Measurements from ENCODE around the gene KCNG1. TPM values are rescaled to one million over a fixed set of nuclear protein-coding genes. Genes with fewer than 3 reads are reported as not detected.
"Not testable (repeated sequence)": the region's sequence is repeated elsewhere in the genome, so short reads cannot be mapped to it uniquely, and the experiment has no call there.

Gene KCNG1
- total RNA-seq, 8 experiments from 2014 or later = 0.70 to 24.2 (median 5.7) TPM

GRCh38 chr20:51046021-51046985 is 23.4 kb upstream of the KCNG1 start:
- in situ Hi-C loops (cut with MboI; ENCODE audit: low pct_unique_long_range_greater_than_20kb in 2 of 9, low sequenced_read_pairs in 9 of 9, unreplicated experiment in 9 of 9) = no loop called here

GRCh38 chr20:51045492-51045891 is 22.6 kb upstream of the KCNG1 start:
- H3K4me1 ChIP-seq (replicated peaks in 1 of 2); H3K4me3 ChIP-seq; H3K27ac ChIP-seq; ATAC-seq (replicated peaks in 6 of 8); in situ Hi-C loops (cut with MboI; ENCODE audit: low pct_unique_long_range_greater_than_20kb in 2 of 9, low sequenced_read_pairs in 9 of 9, unreplicated experiment in 9 of 9): not testable (repeated sequence)
- WGBS, 10 experiments = 46 to 87% (median 83%) methylated on average over 3 to 9 of the region's 9 CpGs

More at GRCh38 chr20:51046021-51046985, 23.4 kb upstream of the KCNG1 start:
- Histone ChIP-seq H3K4me3 (no peak overlapping the region), H3K27ac (no peak overlapping the region), H3K4me1 (replicated peaks in 1 of 2) (peaks cover 10 to 13% of the 10 kb centered on the region in 2 donors)
- ATAC-seq (replicated peaks in 6 of 8) = no peak
- WGBS, 10 experiments = 0 to 89% (median 76%) methylated on average over 1 to 6 of the region's 9 CpGs; no CpG with 5 or more reads in 1 of the 10 experiments

GRCh38 chr20:51044796-51045195 is 21.9 kb upstream of the KCNG1 start:
- no peak overlapping the region for H3K4me3 ChIP-seq
- WGBS, 10 experiments = 42 to 100% (median 83%) methylated on average over 1 to 3 of the region's 3 CpGs; no CpG with 5 or more reads in 4 of the 10 experiments
- in situ Hi-C loops (cut with MboI; ENCODE audit: low pct_unique_long_range_greater_than_20kb in 2 of 9, low sequenced_read_pairs in 9 of 9, unreplicated experiment in 9 of 9) = no loop called here
- H3K4me1 ChIP-seq (replicated peaks in 1 of 2) = peaks cover 0 to 3% of the 10 kb centered on the region in 2 donors
- H3K27ac ChIP-seq = no peak overlapping the region
- ATAC-seq (replicated peaks in 6 of 8) = no peak

- H3K4me3 ChIP-seq = no peak overlapping the region
- in situ Hi-C loops (cut with MboI; ENCODE audit: low pct_unique_long_range_greater_than_20kb in 2 of 9, low sequenced_read_pairs in 9 of 9, unreplicated experiment in 9 of 9) = no loop called here
- 14 to 100% (median 85%) methylated on average over 1 to 4 of the region's 5 CpGs; no CpG with 5 or more reads in 4 of the 10 experiments for WGBS, 10 experiments
- H3K27ac ChIP-seq = no peak overlapping the region
- peaks cover 0 to 3% of the 10 kb centered on the region in 2 donors for H3K4me1 ChIP-seq (replicated peaks in 1 of 2)
- ATAC-seq (replicated peaks in 6 of 8) = no peak
Measured at GRCh38 chr20:51043811-51044210, 20.9 kb upstream of the KCNG1 start.

GRCh38 chr20:51042657-51043247 is 19.8 kb upstream of the KCNG1 start:
- WGBS, 10 experiments = 25 to 100% (median 84%) methylated on average over 1 to 4 of the region's 7 CpGs; no CpG with 5 or more reads in 2 of the 10 experiments
- peaks cover 0 to 4% of the 10 kb centered on the region in 2 donors for H3K4me1 ChIP-seq (replicated peaks in 1 of 2)
- peak in 3 of 8 experiments; percentile 30 to 40 (median 31) for ATAC-seq (replicated peaks in 6 of 8)
- in situ Hi-C loops (cut with MboI; ENCODE audit: low pct_unique_long_range_greater_than_20kb in 2 of 9, low sequenced_read_pairs in 9 of 9, unreplicated experiment in 9 of 9) = no loop called here
- no peak overlapping the region for H3K27ac ChIP-seq
- H3K4me3 ChIP-seq = no peak overlapping the region

GRCh38 chr20:51042064-51042463 is 19.2 kb upstream of the KCNG1 start:
- Histone ChIP-seq H3K27ac (no peak overlapping the region), H3K4me1 (replicated peaks in 1 of 2) (peaks cover 0 to 10% of the 10 kb centered on the region in 2 donors), H3K4me3 (no peak overlapping the region)
- in situ Hi-C loops (cut with MboI; ENCODE audit: low pct_unique_long_range_greater_than_20kb in 2 of 9, low sequenced_read_pairs in 9 of 9, unreplicated experiment in 9 of 9) = no loop called here
- 0 to 73% (median 62%) methylated on average over 1 to 6 of the region's 6 CpGs; no CpG with 5 or more reads in 1 of the 10 experiments for WGBS, 10 experiments
- ATAC-seq (replicated peaks in 6 of 8) = peak in 4 of 8 experiments; percentile 28 to 62 (median 48)

- no peak overlapping the region for H3K27ac ChIP-seq
- WGBS, 10 experiments = 88 to 93% (median 91%) methylated on average over 6 to 12 of the region's 14 CpGs; no CpG with 5 or more reads in 7 of the 10 experiments
- H3K4me1 ChIP-seq (replicated peaks in 1 of 2) = peaks cover 28 to 39% of the 10 kb centered on the region in 2 donors
- ATAC-seq (replicated peaks in 6 of 8) = peak in 1 of 8 experiments; percentile 71
- no peak overlapping the region for H3K4me3 ChIP-seq
- in situ Hi-C loops (cut with MboI; ENCODE audit: low pct_unique_long_range_greater_than_20kb in 2 of 9, low sequenced_read_pairs in 9 of 9, unreplicated experiment in 9 of 9) = no loop called here
Measured at GRCh38 chr20:51037532-51038115, 14.7 kb upstream of the KCNG1 start.

GRCh38 chr20:51036827-51037531 is 14.1 kb upstream of the KCNG1 start:
- H3K4me3 ChIP-seq = no peak overlapping the region
- ATAC-seq (replicated peaks in 6 of 8) = no peak
- in situ Hi-C loops (cut with MboI; ENCODE audit: low pct_unique_long_range_greater_than_20kb in 2 of 9, low sequenced_read_pairs in 9 of 9, unreplicated experiment in 9 of 9) = no loop called here
- WGBS, 10 experiments = 0 to 100% (median 76%) methylated on average over 1 to 7 of the region's 7 CpGs; no CpG with 5 or more reads in 1 of the 10 experiments
- H3K4me1 ChIP-seq (replicated peaks in 1 of 2) = peaks cover 28 to 38% of the 10 kb centered on the region in 2 donors
- H3K27ac ChIP-seq = no peak overlapping the region

GRCh38 chr20:51036226-51036625 is 13.3 kb upstream of the KCNG1 start:
- H3K27ac ChIP-seq = no peak overlapping the region
- WGBS, 10 experiments = 20 to 91% (median 56%) methylated on average over 1 to 4 of the region's 4 CpGs; no CpG with 5 or more reads in 1 of the 10 experiments

GRCh38 chr20:51034988-51035656 is 12.2 kb upstream of the KCNG1 start:
- 42 to 89% (median 57%) methylated on average over 2 to 9 of the region's 9 CpGs for WGBS, 10 experiments
- ATAC-seq (replicated peaks in 6 of 8) = no peak
- no peak overlapping the region for H3K4me3 ChIP-seq
- in situ Hi-C loops (cut with MboI; ENCODE audit: low pct_unique_long_range_greater_than_20kb in 2 of 9, low sequenced_read_pairs in 9 of 9, unreplicated experiment in 9 of 9) = no loop called here
- H3K27ac ChIP-seq = peak overlapping the region; percentile 85 to 95
- H3K4me1 ChIP-seq (replicated peaks in 1 of 2) = peaks cover 38 to 50% of the 10 kb centered on the region in 2 donors

More at GRCh38 chr20:51036226-51036625, 13.3 kb upstream of the KCNG1 start:
- in situ Hi-C loops (cut with MboI; ENCODE audit: low pct_unique_long_range_greater_than_20kb in 2 of 9, low sequenced_read_pairs in 9 of 9, unreplicated experiment in 9 of 9) = no loop called here
- peaks cover 28 to 38% of the 10 kb centered on the region in 2 donors for H3K4me1 ChIP-seq (replicated peaks in 1 of 2)
- ATAC-seq (replicated peaks in 6 of 8) = no peak
- H3K4me3 ChIP-seq = no peak overlapping the region

GRCh38 chr20:51034476-51034875 is 11.6 kb upstream of the KCNG1 start:
- ATAC-seq (replicated peaks in 6 of 8) = no peak
- no peak overlapping the region for H3K4me3 ChIP-seq
- peaks cover 41 to 53% of the 10 kb centered on the region in 2 donors for H3K4me1 ChIP-seq (replicated peaks in 1 of 2)
- 80% methylated on average over 1 of the region's 2 CpGs; no CpG with 5 or more reads in 9 of the 10 experiments for WGBS, 10 experiments
- H3K27ac ChIP-seq = peak overlapping the region; percentile 85 to 95
- in situ Hi-C loops (cut with MboI; ENCODE audit: low pct_unique_long_range_greater_than_20kb in 2 of 9, low sequenced_read_pairs in 9 of 9, unreplicated experiment in 9 of 9) = no loop called here
